GM12878 (cell line): ENCODE results near the gene HOTAIR. TPM values are rescaled to one million over a fixed set of nuclear protein-coding genes. Genes with fewer than 3 reads are reported as not detected.

Experiments
- ATAC-seq: fragments of 200-7000 bp; cut with Tn5 transposase; 3 replicates; pipeline ENCODE4 v1.9.1; 2020; ENCODE audit warnings: mild to moderate bottlenecking, moderate library complexity
- BruUV-seq: library from RNA; stranded (reverse); fragments of 400-500 nt; replicated peaks from 2 replicates; lab custom pipeline; 2021; lab: Mats Ljungman, UMichigan
- CTCF ChIA-PET: fragments of 300-600 bp; sonication (Branson Sonifier 250); formaldehyde crosslinking; extraction: SDS; loops from one replicate; lab custom pipeline; 2021; ENCODE audit warnings: inconsistent platforms; lab: Yijun Ruan, JAX
- POLR2A ChIA-PET: fragments of 350-600 bp; formaldehyde crosslinking; extraction: SDS; loops from one replicate; lab custom pipeline; 2021; ENCODE audit warnings: inconsistent platforms; lab: Charles Lee
- RAD21 ChIA-PET: fragments of 300-600 bp; sonication (Branson Sonifier 250); formaldehyde crosslinking; loops from one replicate; lab custom pipeline; 2023; ENCODE audit warnings: antibody characterized with exemption; ENCODE audit not compliant: unreplicated experiment; lab: Charles Lee
- SMC1A ChIA-PET: fragments of 300-600 bp; sonication (Branson Sonifier 250); formaldehyde crosslinking; loops from one replicate; lab custom pipeline; 2023; ENCODE audit not compliant: unreplicated experiment, uncharacterized antibody; lab: Charles Lee
- DNase-seq: peaks from one replicate; pipeline ENCODE4 v3.0.0-alpha.2; 2011; ENCODE audit warnings: low read depth, low spot score
- FAIRE-seq: peaks from 3 replicates; lab custom pipeline; 2011; peaks lifted over from hg19 to GRCh38; lab: Jason Lieb, UNC
- H2AFZ ChIP-seq: 2 replicates; pipeline ENCODE4 v1.6.0; 2011; ENCODE audit warnings: low read depth, low read length, control low read depth; ENCODE audit not compliant: control insufficient read depth
- H3K27ac ChIP-seq: 2 replicates; pipeline ENCODE4 v1.5.1; 2011; ENCODE audit warnings: control low read depth; ENCODE audit not compliant: control insufficient read depth, insufficient read depth
- H3K27me3 ChIP-seq, 2 experiments: replicated peaks in 1 of 2; 2 replicates each; pipeline versions ENCODE4 v1.6.0 to v1.6.1; 2011; ENCODE audit warnings: low read length in 1 of 2; ENCODE audit not compliant: control insufficient read depth in 2 of 2, insufficient read depth in 2 of 2
- H3K36me3 ChIP-seq, 2 experiments: 2 replicates each; pipeline ENCODE4 v1.5.1; 2011; ENCODE audit warnings: low read length in 1 of 2; ENCODE audit not compliant: control insufficient read depth in 2 of 2, insufficient read depth in 2 of 2
- H3K4me1 ChIP-seq: 2 replicates; pipeline ENCODE4 v1.6.1; 2011; ENCODE audit warnings: mild to moderate bottlenecking, low read length, moderate library complexity, mixed read lengths; ENCODE audit not compliant: control insufficient read depth, insufficient read depth
- H3K4me2 ChIP-seq: 2 replicates; pipeline ENCODE4 v1.6.0; 2011; ENCODE audit warnings: control low read depth; ENCODE audit not compliant: control insufficient read depth, insufficient read depth
- H3K4me3 ChIP-seq: fragments of 200-600 bp; sonication (generic); 2 replicates; pipeline ENCODE4 v1.5.1; 2016
- H3K79me2 ChIP-seq: 2 replicates; pipeline ENCODE4 v1.6.0; 2011; ENCODE audit warnings: low read length; ENCODE audit not compliant: control insufficient read depth, insufficient read depth
- H3K9ac ChIP-seq: 2 replicates; pipeline ENCODE4 v1.8.0; 2011; ENCODE audit warnings: low read length, control low read depth, mixed read lengths; ENCODE audit not compliant: control insufficient read depth, insufficient read depth
- H3K9me3 ChIP-seq: replicated peaks from 3 replicates; pipeline ENCODE4 v1.5.1; 2011; ENCODE audit warnings: mild to moderate bottlenecking, low read length; ENCODE audit not compliant: control insufficient read depth, insufficient read depth
- H4K20me1 ChIP-seq: 2 replicates; pipeline ENCODE4 v1.6.0; 2011; ENCODE audit not compliant: control insufficient read depth, insufficient read depth
- BACH1 ChIP-seq: fragments of 450-650 bp; IDR thresholded peaks from 2 replicates; pipeline ENCODE4 v1.6.1; 2017; ENCODE audit warnings: mild to moderate bottlenecking, borderline replicate concordance
- BCL3 ChIP-seq: IDR thresholded peaks from 2 replicates; pipeline ENCODE4 v1.6.1; 2011; ENCODE audit warnings: borderline replicate concordance, low read depth, mild to moderate bottlenecking, moderate library complexity, low read length; ENCODE audit not compliant: insufficient read depth, poor library complexity, severe bottlenecking
- BHLHE40 ChIP-seq, 2 experiments: fragments of 450-650 bp in 1 of 2; IDR thresholded peaks; 2 replicates each; pipeline ENCODE4 v1.6.1; 2011 to 2017; ENCODE audit warnings: low read depth in 2 of 2, borderline replicate concordance in 1 of 2, improper control_type of control experiment in 1 of 2, low read length in 1 of 2, mild to moderate bottlenecking in 1 of 2
- BRCA1 ChIP-seq: IDR thresholded peaks from 2 replicates; pipeline ENCODE4 v1.6.1; 2011; ENCODE audit warnings: low read depth, low read length, improper control_type of control experiment
- EP300 ChIP-seq, 2 experiments: fragments of 150-350 bp in 1 of 2; IDR thresholded peaks; 2 replicates each; pipeline ENCODE4 v1.6.1; 2011 to 2012; ENCODE audit warnings: low read depth in 2 of 2, low read length in 2 of 2, borderline replicate concordance in 1 of 2, improper control_type of control experiment in 1 of 2, inconsistent platforms in 1 of 2; ENCODE audit not compliant: control insufficient read depth in 1 of 2
- GABPA ChIP-seq: IDR thresholded peaks from 2 replicates; pipeline ENCODE4 v1.6.1; 2014; ENCODE audit warnings: antibody characterized with exemption, low read depth, mild to moderate bottlenecking, inconsistent platforms
- HDAC6 ChIP-seq: fragments of 200-600 bp; sonication (generic); IDR thresholded peaks from one replicate; pipeline ENCODE4 v1.8.0; 2017; ENCODE audit warnings: antibody characterized with exemption; ENCODE audit not compliant: unreplicated experiment
- KLF5 ChIP-seq: fragments of 450-650 bp; IDR thresholded peaks from 2 replicates; pipeline ENCODE4 v1.6.1; 2014; ENCODE audit warnings: mild to moderate bottlenecking; ENCODE audit not compliant: partially characterized antibody
- NR2F1 ChIP-seq: fragments of 450-650 bp; conservative IDR thresholded peaks from 2 replicates; pipeline ENCODE4 v1.6.1; 2017; ENCODE audit warnings: mild to moderate bottlenecking
- POLR2AphosphoS5 ChIP-seq: IDR thresholded peaks from 2 replicates; pipeline ENCODE4 v1.6.1; 2011; ENCODE audit warnings: mild to moderate bottlenecking, low read length, inconsistent platforms
- RB1 ChIP-seq: fragments of 450-650 bp; formaldehyde crosslinking; IDR thresholded peaks from 2 replicates; pipeline ENCODE4 v1.6.1; 2017; ENCODE audit warnings: mild to moderate bottlenecking, borderline replicate concordance
- RUNX3 ChIP-seq: IDR thresholded peaks from 2 replicates; pipeline ENCODE4 v1.6.1; 2012; ENCODE audit warnings: low read length, inconsistent platforms
- SKIL ChIP-seq: fragments of 450-650 bp; IDR thresholded peaks from 2 replicates; pipeline ENCODE4 v1.6.1; 2017; ENCODE audit warnings: mild to moderate bottlenecking, low read depth, inconsistent platforms; ENCODE audit not compliant: poor library complexity, severe bottlenecking
- SPI1 ChIP-seq: IDR thresholded peaks from 2 replicates; pipeline ENCODE4 v1.6.1; 2011; ENCODE audit warnings: low read depth, mild to moderate bottlenecking, low read length, moderate library complexity, borderline replicate concordance; ENCODE audit not compliant: insufficient read depth
- SUPT20H ChIP-seq: IDR thresholded peaks from 2 replicates; pipeline ENCODE4 v1.6.1; 2011; ENCODE audit warnings: low read depth, mild to moderate bottlenecking, low read length, moderate library complexity, borderline replicate concordance; ENCODE audit not compliant: control insufficient read depth
- WGBS: methylation state at CpG from one replicate; pipeline ENCODE4 v1.1.6; 2016; ENCODE audit warnings: low lambda C conversion rate; ENCODE audit not compliant: insufficient replicate concordance, insufficient coverage; ENCODE audit errors: missing lambda C conversion rate; 5-methylcytosine and 5-hydroxymethylcytosine counted together
- in situ Hi-C: fragments of 300-500 bp; cut with MboI; formaldehyde crosslinking; loops from 9 replicates; pipeline ENCODE4 v1.14.3; 2018; ENCODE audit warnings: mixed read lengths
- intact Hi-C: fragments of 100-400 bp; cut with micrococcal nuclease; formaldehyde crosslinking; loops from one replicate; pipeline ENCODE4 v1.14.2; 2022; ENCODE audit not compliant: unreplicated experiment
- polyA plus RNA-seq, 11 experiments: library from polyadenylated mRNA; depleted of rRNA in 4 of 11; unstranded in 6 of 11; stranded (reverse) in 5 of 11; fragments of >200 nt; fragmentation: Nextera tagmentation in 4 of 11; fragmentation: Illumina TruSeq in 1 of 11; extraction: Ambion mirVana in 4 of 11; extraction: Trizol in 1 of 11; gene quantifications; 1 replicate in 1 of 11; 2 replicates in 10 of 11; pipeline versions ENCODE4 v1.2.1 to v1.2.3, GENCODE V29; 2011 to 2016; ENCODE audit warnings: inconsistent platforms in 2 of 11, missing spikeins in 2 of 11, low read depth in 1 of 11
- total RNA-seq, 4 experiments: library from RNA; depleted of rRNA in 3 of 4; stranded (reverse); fragments of >200 nt in 3 of 4; fragmentation: Illumina TruSeq in 1 of 4; extraction: Trizol in 1 of 4; gene quantifications; 2 replicates each; pipeline versions ENCODE4 v1.2.1 to v1.2.3, GENCODE V29; 2013 to 2021

Gene HOTAIR
- total and polyA plus RNA-seq, 10 of the 15 experiments (the other 5 are each of a cell fraction or from before 2014, with no cell fraction given) = not detected

- peaks cover 22% of the 10 kb centered on the region for H3K4me1 ChIP-seq
- ChIA-PET RAD21 (no interaction called here), POLR2A (no interaction called here), CTCF (no interaction called here), SMC1A (interaction anchor here (0.7 kb wide), 1 partner anchor 10 kb away, joined by 3 read pairs; no protein-coding TSS in a partner anchor)
- no peaks in the 10 kb centered on the region; the same call in 1 of the 3 replicates for H3K9me3 ChIP-seq
- peaks cover 24 to 32% of the 10 kb centered on the region in 2 experiments for H3K27me3 ChIP-seq
- H3K79me2 ChIP-seq = no peaks in the 10 kb centered on the region
- ATAC-seq (peak; percentile 77), DNase-seq (no peak), FAIRE-seq (no peak)
- BruUV-seq = no TSS peak
- peak overlapping the region; percentile 25 for H3K4me2 ChIP-seq
- no peak for TF ChIP-seq RB1
- TF ChIP-seq GABPA = no peak
- TF ChIP-seq KLF5 = no peak
- peak; percentile 52 for TF ChIP-seq RUNX3
- no peak for TF ChIP-seq BACH1
- no peak for TF ChIP-seq POLR2AphosphoS5
- TF ChIP-seq HDAC6 = no peak
- no peak for TF ChIP-seq EP300 (IDR thresholded peaks at IDR 0.05; ENCODE audit: borderline replicate concordance in 1 of 2, control insufficient read depth in 1 of 2, low read depth in 2 of 2, low read length in 2 of 2)
- no peak for TF ChIP-seq BRCA1
- peak; percentile 61 for TF ChIP-seq SKIL
- TF ChIP-seq BCL3 = no peak
- TF ChIP-seq SUPT20H = no peak
- TF ChIP-seq SPI1 = no peak
- peak; percentile 48; the same call in 1 of the 2 replicates for TF ChIP-seq NR2F1
- TF ChIP-seq BHLHE40 (IDR thresholded peaks at IDR 0.05; ENCODE audit: borderline replicate concordance in 1 of 2, low read depth in 2 of 2, low read length in 1 of 2) = peak; percentile 80 to 87
- 6% methylated on average over 11 of the region's 11 CpGs for WGBS
- H4K20me1 ChIP-seq = no peaks in the 10 kb centered on the region
- no peak overlapping the region for H2AFZ ChIP-seq
- H3K27ac ChIP-seq = no peak overlapping the region
- intact Hi-C loops (no loop called here), in situ Hi-C loops (no loop called here)
- H3K4me3 ChIP-seq = no peak overlapping the region
- no peaks in the 10 kb centered on the region for H3K36me3 ChIP-seq
- H3K9ac ChIP-seq = no peak overlapping the region
These were observed 3.1 kb upstream of the HOTAIR start for GRCh38 chr12:53977596-53978445.
